Stomach (tissue), 9 donors: Measurements from ENCODE around the gene HINFP. TPM values are rescaled to one million over a fixed set of nuclear protein-coding genes. Genes with fewer than 3 reads are reported as not detected.

Experiments used
- DNase-seq, 2 donors: peaks; one replicate each; pipeline versions ENCODE4 v3.0.0 to v3.0.0-alpha.2; 2013 to 2019
- H3K27ac ChIP-seq, 5 donors: fragments of 200-600 bp in 4 of 5; sonication (generic) in 4 of 5; one replicate each; pipeline ENCODE4 v1.5.1; 2013 to 2019; ENCODE audit warnings: mild to moderate bottlenecking in 1 of 5, moderate library complexity in 1 of 5
- H3K27me3 ChIP-seq, 3 donors: fragments of 200-600 bp; sonication (generic); one replicate each; pipeline ENCODE4 v1.5.1; 2017 to 2019; ENCODE audit warnings: mixed run types in 1 of 3
- H3K36me3 ChIP-seq, 4 donors: fragments of 200-600 bp; sonication (generic); 1 replicate in 3 of 4; 2 replicates in 1 of 4; pipeline ENCODE4 v1.5.1; 2016 to 2019
- H3K4me1 ChIP-seq, 4 donors: fragments of 200-600 bp; sonication (generic); one replicate each; pipeline ENCODE4 v1.5.1; 2016 to 2019
- H3K4me3 ChIP-seq, 4 donors: fragments of 200-600 bp; sonication (generic) in 3 of 4; one replicate each; pipeline ENCODE4 v1.5.1; 2016 to 2019; ENCODE audit warnings: mild to moderate bottlenecking in 1 of 4
- H3K9me3 ChIP-seq, 4 donors: fragments of 200-600 bp; sonication (generic); one replicate each; pipeline ENCODE4 v1.5.1; 2016 to 2019
- EP300 ChIP-seq: sonication (generic); formaldehyde crosslinking; IDR thresholded peaks from one replicate; pipeline ENCODE4 v1.6.1; 2017; ENCODE audit warnings: antibody characterized with exemption
- POLR2A ChIP-seq, 4 donors: fragments of 450-650 bp; IDR thresholded peaks; one replicate each; pipeline ENCODE4 v1.6.1; 2016; ENCODE audit warnings: antibody characterized with exemption in 4 of 4, control low read depth in 2 of 4, mild to moderate bottlenecking in 1 of 4, moderate library complexity in 1 of 4
- POLR2AphosphoS5 ChIP-seq, 3 donors: sonication (generic); formaldehyde crosslinking; IDR thresholded peaks; one replicate each; pipeline ENCODE4 v1.6.1; 2016; ENCODE audit warnings: antibody characterized with exemption in 3 of 3
- WGBS, 5 donors: extraction: QIAGEN DNeasy Blood & Tissue Kit in 3 of 5; methylation state at CpG; one replicate each; pipeline versions ENCODE4 v1.1.5 to v1.1.7; 2013 to 2018; 5-methylcytosine and 5-hydroxymethylcytosine counted together
- intact Hi-C: fragments of 100-400 bp; cut with DNase I; formaldehyde crosslinking; loops from one replicate; pipeline ENCODE4 v1.15.1; 2023; ENCODE audit warnings: low total_unique reads
- polyA plus RNA-seq, 3 donors: library from polyadenylated mRNA; stranded (reverse); fragments of 200-250 nt; gene quantifications; one replicate each; pipeline ENCODE4 v1.2.3, GENCODE V29; 2013
- total RNA-seq, 5 donors: library from RNA; depleted of rRNA; stranded (reverse); fragments of >200 nt; gene quantifications; one replicate each; pipeline versions ENCODE4 v1.1.0 to v1.2.3, GENCODE V29; 2014 to 2016
- TF ChIP-seq, protein P1 (sequence below), 7 experiments: fragments of 450-650 bp in 4 of 7; fragments of 200-600 bp in 3 of 7; sonication (generic) in 3 of 7; IDR thresholded peaks; one replicate each; pipeline ENCODE4 v1.5.1; 2016 to 2019; ENCODE audit warnings: antibody characterized with exemption in 7 of 7, control low read depth in 2 of 7, mild to moderate bottlenecking in 1 of 7
- donor health status: healthy with polysubstance abuse.
- donor health status: Bipolar disorder and iron deficiency.
- donor health status: healthy.

HINFP gene
- total and polyA plus RNA-seq, 8 donors = 9.2 to 80.8 (median 27.5) TPM

DNA sequence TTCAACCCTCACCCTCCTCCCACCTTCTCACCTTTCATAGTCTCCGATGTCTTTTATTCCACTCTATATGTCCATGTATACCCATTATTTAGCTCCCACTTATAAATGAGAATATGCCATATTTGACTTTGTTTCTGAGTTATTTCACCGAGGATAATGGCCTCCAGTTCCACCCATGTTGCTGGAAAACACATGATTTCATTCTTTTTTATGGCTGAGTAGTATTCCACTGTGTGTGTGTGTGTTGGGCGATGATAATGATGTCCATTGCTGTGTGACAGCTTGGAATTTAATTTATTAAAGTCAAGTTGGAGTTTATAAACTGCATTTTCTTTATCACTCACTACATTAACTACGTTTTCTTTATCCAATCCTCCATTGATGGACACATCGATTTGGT, 3.2 kb upstream of the HINFP start:
- 94 to 97% (median 96%) methylated on average over 5 of the region's 5 CpGs for WGBS, 5 donors
- TF ChIP-seq POLR2A (IDR thresholded peaks at IDR 0.05) (no peak), POLR2AphosphoS5 (IDR thresholded peaks at IDR 0.05) (no peak), EP300 (no peak)
- TF ChIP-seq, protein P1, sequence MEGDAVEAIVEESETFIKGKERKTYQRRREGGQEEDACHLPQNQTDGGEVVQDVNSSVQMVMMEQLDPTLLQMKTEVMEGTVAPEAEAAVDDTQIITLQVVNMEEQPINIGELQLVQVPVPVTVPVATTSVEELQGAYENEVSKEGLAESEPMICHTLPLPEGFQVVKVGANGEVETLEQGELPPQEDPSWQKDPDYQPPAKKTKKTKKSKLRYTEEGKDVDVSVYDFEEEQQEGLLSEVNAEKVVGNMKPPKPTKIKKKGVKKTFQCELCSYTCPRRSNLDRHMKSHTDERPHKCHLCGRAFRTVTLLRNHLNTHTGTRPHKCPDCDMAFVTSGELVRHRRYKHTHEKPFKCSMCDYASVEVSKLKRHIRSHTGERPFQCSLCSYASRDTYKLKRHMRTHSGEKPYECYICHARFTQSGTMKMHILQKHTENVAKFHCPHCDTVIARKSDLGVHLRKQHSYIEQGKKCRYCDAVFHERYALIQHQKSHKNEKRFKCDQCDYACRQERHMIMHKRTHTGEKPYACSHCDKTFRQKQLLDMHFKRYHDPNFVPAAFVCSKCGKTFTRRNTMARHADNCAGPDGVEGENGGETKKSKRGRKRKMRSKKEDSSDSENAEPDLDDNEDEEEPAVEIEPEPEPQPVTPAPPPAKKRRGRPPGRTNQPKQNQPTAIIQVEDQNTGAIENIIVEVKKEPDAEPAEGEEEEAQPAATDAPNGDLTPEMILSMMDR (IDR thresholded peaks at IDR 0.05) = no peak
- no peaks in the 10 kb centered on the region for H3K9me3 ChIP-seq
- H3K36me3 ChIP-seq = peaks cover 21 to 47% (median 43%) of the 10 kb centered on the region in 4 donors
- peaks cover 16 to 34% (median 22%) of the 10 kb centered on the region in 4 donors for H3K4me1 ChIP-seq
- intact Hi-C loops = no loop called here
- H3K27me3 ChIP-seq = no peaks in the 10 kb centered on the region
- no peak overlapping the region for H3K27ac ChIP-seq
- H3K4me3 ChIP-seq = no peak overlapping the region
- DNase-seq = no peak

DNA sequence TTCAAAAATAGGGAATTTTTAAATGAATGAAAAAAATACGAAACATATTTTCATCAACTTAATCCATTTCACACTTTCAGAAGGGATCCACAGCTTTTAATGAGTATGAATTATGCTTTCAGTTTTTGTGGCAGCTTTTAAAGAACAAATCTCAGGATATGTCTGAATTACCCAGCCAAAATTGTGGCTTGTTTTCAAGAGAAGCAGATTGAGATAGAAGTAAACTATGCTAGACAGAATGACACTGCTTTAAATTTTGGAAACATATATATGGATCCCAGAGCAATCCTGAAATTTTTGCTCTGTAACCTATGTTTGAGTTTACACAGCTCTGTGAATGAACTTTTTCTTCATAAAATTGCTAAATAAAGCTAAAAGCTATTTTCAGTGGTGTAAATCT, 2.4 kb upstream of the HINFP start:
- intact Hi-C loops = no loop called here
- TF ChIP-seq POLR2A (IDR thresholded peaks at IDR 0.05) = no peak
- TF ChIP-seq POLR2AphosphoS5 (IDR thresholded peaks at IDR 0.05) = no peak
- TF ChIP-seq, protein P1 (IDR thresholded peaks at IDR 0.05) = no peak
- TF ChIP-seq EP300 = no peak
- DNase-seq = no peak
- WGBS, 5 donors = 86 to 97% (median 89%) methylated on average over 1 of the region's 1 CpG
- no peaks in the 10 kb centered on the region for H3K27me3 ChIP-seq
- peaks cover 16 to 36% (median 27%) of the 10 kb centered on the region in 4 donors for H3K4me1 ChIP-seq
- no peaks in the 10 kb centered on the region for H3K9me3 ChIP-seq
- peaks cover 13 to 47% (median 41%) of the 10 kb centered on the region in 4 donors for H3K36me3 ChIP-seq
- no peak overlapping the region for H3K27ac ChIP-seq
- H3K4me3 ChIP-seq = no peak overlapping the region

DNA sequence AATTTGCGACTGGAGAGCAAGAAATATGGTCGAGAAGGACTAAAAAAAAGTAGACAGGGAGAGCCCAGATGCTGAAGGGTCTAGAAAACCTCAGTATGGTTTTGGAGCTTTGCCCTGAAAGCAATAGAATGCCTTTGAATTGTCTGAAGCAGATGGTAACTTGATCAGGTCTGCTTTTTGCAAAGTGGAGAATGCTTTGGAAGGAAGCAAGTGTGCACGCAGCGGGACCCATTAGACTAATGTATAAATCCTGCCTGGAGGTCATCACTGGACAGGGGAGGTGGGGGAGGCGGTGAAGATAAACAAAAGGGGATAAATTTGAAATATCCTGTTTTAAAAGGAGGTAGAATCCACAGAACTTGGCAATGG, 757 bp upstream of the HINFP start:
- 8 to 18% (median 14%) methylated on average over 5 of the region's 5 CpGs for WGBS, 5 donors
- DNase-seq = peak in 1 of 2 donors; percentile 62
- Histone ChIP-seq H3K27ac (peak overlapping the region; percentile 80 to 89 (median 87)), H3K27me3 (no peaks in the 10 kb centered on the region), H3K36me3 (peaks cover 7 to 47% (median 38%) of the 10 kb centered on the region in 4 donors), H3K9me3 (no peaks in the 10 kb centered on the region), H3K4me1 (peaks cover 16 to 46% (median 35%) of the 10 kb centered on the region in 4 donors), H3K4me3 (peak overlapping the region; percentile 79 to 90 (median 86))
- intact Hi-C loops = no loop called here
- TF ChIP-seq POLR2AphosphoS5 (IDR thresholded peaks at IDR 0.05) (no peak), POLR2A (IDR thresholded peaks at IDR 0.05) (no peak), EP300 (no peak)

DNA sequence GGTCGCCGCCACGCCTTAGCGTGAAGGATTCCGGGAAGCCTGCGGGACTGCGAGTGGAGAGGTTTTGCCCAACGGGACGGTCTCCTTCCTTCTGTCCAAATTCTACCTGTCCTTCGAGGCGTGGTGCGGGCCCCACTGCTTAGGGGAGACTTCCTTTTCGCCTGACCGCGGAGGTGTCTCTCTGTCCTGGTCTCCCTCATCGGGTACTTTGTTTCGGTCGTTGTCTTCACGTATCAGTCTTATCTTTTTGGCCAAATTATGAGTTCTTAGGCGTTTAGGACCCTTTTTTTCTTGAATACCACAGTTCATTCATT, 388 bp downstream of the HINFP start:
- Histone ChIP-seq H3K36me3 (peaks cover 0 to 38% (median 28%) of the 10 kb centered on the region in 4 donors), H3K9me3 (no peaks in the 10 kb centered on the region), H3K4me3 (peak overlapping the region; percentile 79 to 90 (median 86)), H3K4me1 (peaks cover 16 to 56% (median 38%) of the 10 kb centered on the region in 4 donors), H3K27ac (peak overlapping the region; percentile 80 to 89 (median 86)), H3K27me3 (no peaks in the 10 kb centered on the region)
- TF ChIP-seq, protein P1 (IDR thresholded peaks at IDR 0.05) = no peak
- TF ChIP-seq EP300 (no peak), POLR2A (IDR thresholded peaks at IDR 0.05) (no peak), POLR2AphosphoS5 (IDR thresholded peaks at IDR 0.05) (no peak)
- no peak for DNase-seq
- intact Hi-C loops = no loop called here
- 0 to 1% (median 0%) methylated on average over 16 to 20 of the region's 20 CpGs for WGBS, 5 donors

DNA sequence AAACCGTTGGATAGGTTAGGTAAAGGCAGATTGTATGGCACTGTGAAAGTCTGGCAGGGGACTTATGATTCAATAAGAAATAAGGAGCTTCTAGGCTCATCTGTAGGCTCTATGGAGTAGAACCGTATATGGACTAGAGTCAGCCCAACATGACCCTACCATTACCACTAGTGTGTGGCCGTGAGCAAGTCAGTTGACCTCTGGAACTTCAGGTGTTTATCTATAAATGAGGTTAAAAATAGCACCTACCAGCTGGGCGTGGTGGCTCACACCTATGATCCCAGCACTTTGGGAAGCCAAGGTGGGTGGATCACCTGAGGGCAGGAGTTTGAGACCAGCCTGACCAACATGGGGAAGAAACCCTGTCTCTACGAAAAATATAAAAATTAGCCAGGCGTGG, 4.4 kb downstream of the HINFP start:
- intact Hi-C loops = no loop called here
- Histone ChIP-seq H3K36me3 (peaks cover 4 to 63% (median 57%) of the 10 kb centered on the region in 4 donors), H3K4me1 (peaks cover 10 to 51% (median 36%) of the 10 kb centered on the region in 4 donors), H3K4me3 (no peak overlapping the region), H3K27ac (no peak overlapping the region), H3K9me3 (no peaks in the 10 kb centered on the region), H3K27me3 (no peaks in the 10 kb centered on the region)
- DNase-seq = no peak
- TF ChIP-seq POLR2A (IDR thresholded peaks at IDR 0.05) = no peak
- TF ChIP-seq EP300 = no peak
- TF ChIP-seq, protein P1 (IDR thresholded peaks at IDR 0.05) = no peak
- TF ChIP-seq POLR2AphosphoS5 (IDR thresholded peaks at IDR 0.05) = no peak
- 63 to 79% (median 73%) methylated on average over 6 of the region's 6 CpGs for WGBS, 5 donors
